HepG2 (cell line): ENCODE data around the gene ALB. TPM values are rescaled to one million over a fixed set of nuclear protein-coding genes. Genes with fewer than 3 reads are reported as not detected.

Experiments used
- BCL6 ChIP-seq: IDR thresholded peaks from 2 replicates; pipeline ENCODE4 v1.6.1; 2016; ENCODE audit warnings: missing genetic modification reagents, missing compliant biosample characterization
- CENPBD1 ChIP-seq: sonication (generic); formaldehyde crosslinking; IDR thresholded peaks from 2 replicates; pipeline ENCODE4 v1.8.0; 2022; ENCODE audit warnings: missing genetic modification reagents, low read depth, mild to moderate bottlenecking, borderline replicate concordance
- CHD2 ChIP-seq: IDR thresholded peaks from 2 replicates; pipeline ENCODE4 v1.6.1; 2011; ENCODE audit warnings: low read depth, low read length, improper control_type of control experiment
- CREM ChIP-seq, 2 experiments: sonication (generic) in 1 of 2; formaldehyde crosslinking in 1 of 2; IDR thresholded peaks; 2 replicates each; pipeline versions ENCODE4 v1.4.0 to v1.6.1; 2016 to 2020; ENCODE audit warnings: antibody characterized with exemption in 1 of 2, mild to moderate bottlenecking in 1 of 2, missing genetic modification reagents in 1 of 2
- HDAC6 ChIP-seq: fragments of 200-600 bp; sonication (generic); IDR thresholded peaks from 2 replicates; pipeline ENCODE4 v1.7.0; 2017; ENCODE audit warnings: mild to moderate bottlenecking, antibody characterized with exemption, low read length, low read depth
- HMGXB4 ChIP-seq, 2 experiments: sonication (generic) in 1 of 2; formaldehyde crosslinking in 1 of 2; IDR thresholded peaks; 2 replicates each; pipeline versions ENCODE4 v1.4.0 to v1.6.1; 2018 to 2020; ENCODE audit warnings: missing genetic modification reagents in 2 of 2, borderline replicate concordance in 1 of 2, low read depth in 1 of 2, mild to moderate bottlenecking in 1 of 2, missing biosample characterization in 1 of 2
- HNRNPL ChIP-seq: fragments of 200-400 bp; formaldehyde crosslinking; IDR thresholded peaks from 2 replicates; pipeline ENCODE4 v1.6.1; 2017; ENCODE audit warnings: mild to moderate bottlenecking, low read depth, low read length
- IRF2 ChIP-seq: IDR thresholded peaks from 2 replicates; pipeline ENCODE4 v1.6.1; 2018; ENCODE audit warnings: missing genetic modification reagents, missing compliant biosample characterization
- NAIF1 ChIP-seq: sonication (generic); formaldehyde crosslinking; IDR thresholded peaks from 2 replicates; pipeline ENCODE4 v1.5.0; 2020; ENCODE audit warnings: mild to moderate bottlenecking, missing genetic modification reagents, borderline replicate concordance
- NFIC ChIP-seq: IDR thresholded peaks from 2 replicates; pipeline ENCODE4 v1.6.1; 2012; ENCODE audit warnings: mild to moderate bottlenecking, low read length, inconsistent platforms
- NONO ChIP-seq, 2 experiments: fragments of 450-650 bp in 1 of 2; sonication (generic) in 1 of 2; formaldehyde crosslinking in 1 of 2; IDR thresholded peaks in 1 of 2; conservative IDR thresholded peaks in 1 of 2; 2 replicates each; pipeline versions ENCODE4 v1.6.1 to v1.8.0; 2017 to 2022; ENCODE audit warnings: mild to moderate bottlenecking in 1 of 2, missing genetic modification reagents in 1 of 2, moderate library complexity in 1 of 2
- PAF1 ChIP-seq: IDR thresholded peaks from 2 replicates; pipeline ENCODE4 v1.6.1; 2016; ENCODE audit warnings: missing genetic modification reagents, missing compliant biosample characterization
- RBAK ChIP-seq: sonication (generic); formaldehyde crosslinking; IDR thresholded peaks from 2 replicates; pipeline ENCODE4 v1.5.1; 2020; ENCODE audit warnings: mild to moderate bottlenecking, missing genetic modification reagents
- RBFOX2 ChIP-seq: fragments of 200-400 bp; formaldehyde crosslinking; IDR thresholded peaks from 2 replicates; pipeline ENCODE4 v1.6.1; 2017; ENCODE audit warnings: low read depth, mild to moderate bottlenecking, low read length
- STAT6 ChIP-seq: sonication (generic); formaldehyde crosslinking; IDR thresholded peaks from 2 replicates; pipeline ENCODE4 v1.4.0; 2020; ENCODE audit warnings: missing genetic modification reagents, mild to moderate bottlenecking, borderline replicate concordance
- YEATS4 ChIP-seq: sonication (generic); formaldehyde crosslinking; IDR thresholded peaks from 2 replicates; pipeline ENCODE4 v1.4.0; 2020; ENCODE audit warnings: missing genetic modification reagents, borderline replicate concordance
- ZNF446 ChIP-seq: sonication (generic); formaldehyde crosslinking; IDR thresholded peaks from 2 replicates; pipeline ENCODE4 v1.5.0; 2020; ENCODE audit warnings: mild to moderate bottlenecking, missing genetic modification reagents
- ZNF841 ChIP-seq: sonication (generic); formaldehyde crosslinking; IDR thresholded peaks from 2 replicates; pipeline ENCODE4 v1.8.1; 2023; ENCODE audit warnings: missing genetic modification reagents, borderline replicate concordance
- ZSCAN20 ChIP-seq: sonication (generic); formaldehyde crosslinking; IDR thresholded peaks from 2 replicates; pipeline ENCODE4 v1.4.0; 2020; ENCODE audit warnings: missing genetic modification reagents, mild to moderate bottlenecking, borderline replicate concordance
- polyA plus RNA-seq, 8 experiments: library from polyadenylated mRNA; depleted of rRNA in 3 of 8; stranded (reverse) in 7 of 8; unstranded in 1 of 8; fragments of >200 nt; fragmentation: Illumina TruSeq in 4 of 8; extraction: Trizol in 4 of 8; gene quantifications; 2 replicates each; pipeline versions ENCODE4 v1.2.1 to v1.2.3, GENCODE V29; 2011 to 2016; ENCODE audit warnings: low read depth in 4 of 8, missing spikeins in 1 of 8, mixed read lengths in 1 of 8; ENCODE audit not compliant: insufficient read depth in 1 of 8
- total RNA-seq, 5 experiments: library from RNA; depleted of rRNA; stranded (reverse); fragments of >200 nt; fragmentation: Illumina TruSeq; extraction: Trizol; gene quantifications; 2 replicates each; pipeline ENCODE4 v1.2.3, GENCODE V29; 2016; ENCODE audit warnings: low read depth in 1 of 5

ALB gene
- total and polyA plus RNA-seq, 2 of the 13 experiments (the other 11 are each of a cell fraction or from before 2014, with no cell fraction given) = 22,259 to 22,625 TPM

GRCh38 chr4:73436674-73437557, 32.8 kb downstream of the ALB start (continued):
- peak; percentile 21; the same call in 1 of the 2 replicates for TF ChIP-seq HDAC6
- TF ChIP-seq RBAK = no peak
- no peak for TF ChIP-seq CHD2
- TF ChIP-seq PAF1 = peak; percentile 91
- TF ChIP-seq BCL6 (CRISPR knock-in tag) = peak; percentile 9; the same call in 1 of the 2 replicates
- 0 out of 2 replicates have a peak, but pooled peaks have one; percentile 6 for TF ChIP-seq STAT6 (CRISPR knock-in tag)
- TF ChIP-seq YEATS4 (CRISPR knock-in tag) = no peak
- no peak for TF ChIP-seq ZNF446 (CRISPR knock-in tag)
- TF ChIP-seq HMGXB4 (CRISPR knock-in tag; IDR thresholded peaks at IDR 0.05; ENCODE audit: borderline replicate concordance in 1 of 2, low read depth in 1 of 2) = 0 out of 4 replicates have a peak, but pooled peaks of 1 of the 2 experiments have one; percentile 6
- no peak for TF ChIP-seq ZSCAN20 (CRISPR knock-in tag)
- no peak for TF ChIP-seq CENPBD1 (CRISPR knock-in tag)
- peak; percentile 49 for TF ChIP-seq ZNF841 (CRISPR knock-in tag)
- peak; percentile 7; the same call in 1 of the 2 replicates for TF ChIP-seq CREM (IDR thresholded peaks at IDR 0.05)
- no peak for TF ChIP-seq CREM (CRISPR knock-in tag; IDR thresholded peaks at IDR 0.05)
- no peak for TF ChIP-seq NONO (IDR thresholded peaks at IDR 0.05)
- 0 out of 2 replicates have a peak, but pooled peaks have one; percentile 17 for TF ChIP-seq NONO (CRISPR knock-in tag; conservative IDR thresholded peaks at IDR 0.05)
- TF ChIP-seq NFIC = peak; percentile 6; the same call in 1 of the 2 replicates
- peak; percentile 73 for TF ChIP-seq RBFOX2
- 0 out of 2 replicates have a peak, but pooled peaks have one; percentile 42 for TF ChIP-seq HNRNPL
- TF ChIP-seq IRF2 = 0 out of 2 replicates have a peak, but pooled peaks have one; percentile 5
- TF ChIP-seq NAIF1 (CRISPR knock-in tag) = no peak
